NCI-H526 treated with DMSO at 0.1 percent for 48 hours (cell line): Measurements from ENCODE around the gene AQP12A.

ENCODE experiments used
- DNase-seq: peaks from one replicate; lab custom pipeline; 2025; lab: John Stamatoyannopoulos, UW

The AQP12A gene

GRCh38 chr2:240745456-240745855, 53.8 kb downstream of the AQP12A start:
- DNase-seq = no peak

DNA sequence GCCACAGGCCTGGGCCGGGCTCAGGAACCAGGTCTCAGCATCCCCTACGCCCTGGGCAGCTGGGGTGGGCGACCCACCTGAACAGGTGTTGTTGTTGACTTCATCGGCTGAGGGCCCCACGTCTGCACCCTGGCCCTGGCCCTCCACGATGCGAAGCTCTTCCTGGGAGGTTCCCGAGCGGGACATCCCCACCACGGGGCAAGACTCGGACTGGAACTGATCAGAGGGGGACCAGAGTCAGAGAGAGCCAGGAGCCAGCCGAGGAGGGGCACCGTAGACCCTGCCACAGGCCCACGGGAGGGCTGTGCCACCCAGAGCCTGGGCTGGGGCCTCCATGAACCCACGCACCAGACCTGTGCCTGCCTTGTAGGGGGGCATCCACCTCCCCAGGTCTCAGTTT, 54.3 kb downstream of the AQP12A start:
- DNase-seq = no peak

DNA sequence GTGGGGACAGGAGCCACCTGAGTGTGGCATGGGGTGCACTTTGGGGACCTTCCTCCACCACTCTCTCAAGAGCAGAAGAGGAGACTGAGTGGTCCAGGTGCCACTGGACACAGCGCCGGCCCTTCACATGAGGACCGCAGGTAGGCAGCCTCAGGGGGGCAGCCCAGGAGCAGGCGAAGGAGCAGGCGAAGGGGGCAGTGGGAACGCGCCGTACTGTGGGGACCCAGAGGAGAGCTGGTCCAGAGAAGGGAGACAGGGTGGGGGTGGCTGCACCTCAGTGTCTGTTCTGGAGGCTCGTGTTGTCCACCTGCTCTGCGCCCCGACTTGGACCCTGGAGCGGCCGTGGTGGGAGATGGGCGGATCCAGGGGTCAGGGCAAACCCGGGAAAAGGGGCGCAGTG, 55.0 kb downstream of the AQP12A start:
- DNase-seq = no peak

DNA sequence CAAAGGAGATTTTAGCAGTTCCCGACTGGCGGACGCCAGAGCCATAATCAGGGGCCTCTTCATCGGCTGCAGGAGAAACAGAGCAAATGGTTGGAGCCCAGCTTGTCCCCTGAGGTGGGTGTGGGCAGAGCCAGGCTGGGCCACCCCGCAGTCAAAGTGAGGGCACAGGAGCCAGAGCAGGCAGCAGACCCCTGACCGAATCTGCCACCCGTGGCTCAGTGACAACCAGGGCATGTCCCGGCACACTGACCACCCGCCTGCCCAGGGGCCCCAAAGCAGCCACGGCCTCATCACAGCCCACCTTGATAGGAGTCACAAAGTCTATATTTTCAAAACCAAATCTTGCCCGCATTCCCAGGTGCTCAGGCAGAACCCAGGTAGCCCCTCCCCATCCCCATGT, 55.6 kb downstream of the AQP12A start:
- no peak for DNase-seq
